Inferior parietal cortex (tissue), 1 donor: ENCODE data around the gene C14orf119.

ENCODE experiments used
- DNase-seq: peaks from one replicate; pipeline ENCODE4 v3.0.0-alpha.2; 2016; ENCODE audit errors: extremely low spot score

The C14orf119 gene

DNA sequence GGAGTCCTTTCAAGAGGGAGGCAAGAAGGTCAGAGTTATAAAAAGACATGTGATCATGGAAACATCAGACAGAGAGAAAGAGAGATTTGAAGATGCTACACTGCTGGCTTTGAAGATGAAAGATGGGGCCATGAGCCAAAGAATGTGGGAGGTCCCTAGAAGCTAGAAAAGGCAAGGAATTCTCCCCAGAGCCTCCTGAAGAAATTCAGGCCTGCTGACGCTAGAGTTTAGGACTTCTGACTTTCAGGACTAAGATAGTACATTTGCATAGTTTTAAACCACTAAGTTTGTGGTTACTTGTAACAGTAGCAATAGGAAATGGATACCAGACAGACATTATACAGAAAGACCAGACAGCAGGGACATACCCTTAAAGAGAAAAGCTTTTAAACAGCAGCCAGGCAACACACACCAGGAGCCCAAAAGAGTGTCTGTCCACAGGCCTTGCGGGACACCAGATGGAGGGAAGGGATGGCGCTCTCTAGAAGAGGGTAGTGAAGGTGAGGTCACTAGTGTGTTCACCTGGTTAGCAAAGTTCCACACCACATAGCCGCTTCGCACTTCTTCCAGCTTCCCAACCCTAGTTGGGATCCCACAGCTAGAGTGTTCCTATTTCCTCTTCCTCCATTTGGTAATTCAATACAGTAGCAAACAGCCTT, 53.4 kb downstream of the C14orf119 start:
- no peak for DNase-seq

DNA sequence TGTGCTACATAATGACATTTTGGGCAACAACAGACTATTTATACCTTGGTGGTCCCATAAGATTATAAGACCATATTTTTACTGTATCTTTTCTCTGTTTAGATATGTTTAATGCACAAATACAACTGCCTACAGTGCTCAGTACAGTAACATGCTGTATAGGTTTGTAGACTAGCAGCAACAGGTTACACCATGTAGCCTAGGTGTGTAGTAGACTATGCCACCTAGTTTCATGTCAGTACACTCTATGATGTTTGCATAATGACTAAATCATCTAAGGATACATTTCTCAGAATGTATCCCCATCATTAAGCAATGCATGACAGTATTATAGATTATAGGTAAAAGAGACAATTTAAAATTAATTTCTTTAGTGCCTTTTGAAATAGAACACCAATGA, 54.4 kb downstream of the C14orf119 start:
- DNase-seq, result no peak
